PFSK-1 (cell line): ENCODE measurements around the gene MRPL4.

Experiments
- FOXP2 ChIP-seq: optimal IDR thresholded peaks from 2 replicates; pipeline ENCODE3; 2011; ENCODE audit warnings: borderline replicate concordance, control low read depth, inconsistent platforms; ENCODE audit not compliant: insufficient read depth; ENCODE audit errors: extremely low read length, extremely low read depth
- POLR2AphosphoS5 ChIP-seq: IDR thresholded peaks from 2 replicates; pipeline ENCODE4 v1.6.1; 2012; ENCODE audit warnings: low read depth, mild to moderate bottlenecking, control low read depth, low read length, moderate library complexity
- SIN3A ChIP-seq: IDR thresholded peaks from 2 replicates; pipeline ENCODE4 v1.6.1; 2012; ENCODE audit warnings: mild to moderate bottlenecking, low read length, moderate library complexity, borderline replicate concordance; ENCODE audit not compliant: insufficient read depth
- TAF1 ChIP-seq: IDR thresholded peaks from 2 replicates; pipeline ENCODE4 v1.6.1; 2012; ENCODE audit warnings: low read length, control low read depth, borderline replicate concordance; ENCODE audit not compliant: insufficient read depth
- TF ChIP-seq, protein P1 (sequence below), 2 experiments: IDR thresholded peaks; 2 replicates each; pipeline versions ENCODE4 v1.6.1 to v1.8.0; 2011 to 2012; ENCODE audit warnings: low read depth in 2 of 2, low read length in 2 of 2, control low read depth in 1 of 2, inconsistent platforms in 1 of 2, mild to moderate bottlenecking in 1 of 2, moderate library complexity in 1 of 2; ENCODE audit not compliant: insufficient read depth in 1 of 2

The MRPL4 gene

GRCh38 chr19:10228920-10229319 lies 23.1 kb upstream of the MRPL4 start:
- TF ChIP-seq, protein P1, sequence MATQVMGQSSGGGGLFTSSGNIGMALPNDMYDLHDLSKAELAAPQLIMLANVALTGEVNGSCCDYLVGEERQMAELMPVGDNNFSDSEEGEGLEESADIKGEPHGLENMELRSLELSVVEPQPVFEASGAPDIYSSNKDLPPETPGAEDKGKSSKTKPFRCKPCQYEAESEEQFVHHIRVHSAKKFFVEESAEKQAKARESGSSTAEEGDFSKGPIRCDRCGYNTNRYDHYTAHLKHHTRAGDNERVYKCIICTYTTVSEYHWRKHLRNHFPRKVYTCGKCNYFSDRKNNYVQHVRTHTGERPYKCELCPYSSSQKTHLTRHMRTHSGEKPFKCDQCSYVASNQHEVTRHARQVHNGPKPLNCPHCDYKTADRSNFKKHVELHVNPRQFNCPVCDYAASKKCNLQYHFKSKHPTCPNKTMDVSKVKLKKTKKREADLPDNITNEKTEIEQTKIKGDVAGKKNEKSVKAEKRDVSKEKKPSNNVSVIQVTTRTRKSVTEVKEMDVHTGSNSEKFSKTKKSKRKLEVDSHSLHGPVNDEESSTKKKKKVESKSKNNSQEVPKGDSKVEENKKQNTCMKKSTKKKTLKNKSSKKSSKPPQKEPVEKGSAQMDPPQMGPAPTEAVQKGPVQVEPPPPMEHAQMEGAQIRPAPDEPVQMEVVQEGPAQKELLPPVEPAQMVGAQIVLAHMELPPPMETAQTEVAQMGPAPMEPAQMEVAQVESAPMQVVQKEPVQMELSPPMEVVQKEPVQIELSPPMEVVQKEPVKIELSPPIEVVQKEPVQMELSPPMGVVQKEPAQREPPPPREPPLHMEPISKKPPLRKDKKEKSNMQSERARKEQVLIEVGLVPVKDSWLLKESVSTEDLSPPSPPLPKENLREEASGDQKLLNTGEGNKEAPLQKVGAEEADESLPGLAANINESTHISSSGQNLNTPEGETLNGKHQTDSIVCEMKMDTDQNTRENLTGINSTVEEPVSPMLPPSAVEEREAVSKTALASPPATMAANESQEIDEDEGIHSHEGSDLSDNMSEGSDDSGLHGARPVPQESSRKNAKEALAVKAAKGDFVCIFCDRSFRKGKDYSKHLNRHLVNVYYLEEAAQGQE (IDR thresholded peaks at IDR 0.05; ENCODE audit: insufficient read depth in 1 of 2, low read depth in 2 of 2, low read length in 2 of 2) = no peak
- TF ChIP-seq FOXP2 (no peak), POLR2AphosphoS5 (no peak), SIN3A (no peak), TAF1 (no peak)

GRCh38 chr19:10230173-10230860 lies 21.7 kb upstream of the MRPL4 start:
- TF ChIP-seq SIN3A (no peak), POLR2AphosphoS5 (no peak), TAF1 (no peak), FOXP2 (no peak)
- TF ChIP-seq, protein P1 (IDR thresholded peaks at IDR 0.05; ENCODE audit: insufficient read depth in 1 of 2, low read depth in 2 of 2, low read length in 2 of 2) = no peak

GRCh38 chr19:10230861-10231611 lies 21.0 kb upstream of the MRPL4 start, which contains the start of gene S1PR2:
S1PR2 (minus strand) TSS chr19:10231331; CDS start chr19:10224905, 6,426 bp downstream.
- TF ChIP-seq, protein P1 (IDR thresholded peaks at IDR 0.05; ENCODE audit: insufficient read depth in 1 of 2, low read depth in 2 of 2, low read length in 2 of 2) = 0 out of 4 replicates have a peak, but pooled peaks of 1 of the 2 experiments have one; percentile 13
- peak; percentile 63 for TF ChIP-seq POLR2AphosphoS5
- no peak for TF ChIP-seq FOXP2
- TF ChIP-seq TAF1 = no peak
- TF ChIP-seq SIN3A = peak; percentile 61; the same call in 1 of the 2 replicates

DNA sequence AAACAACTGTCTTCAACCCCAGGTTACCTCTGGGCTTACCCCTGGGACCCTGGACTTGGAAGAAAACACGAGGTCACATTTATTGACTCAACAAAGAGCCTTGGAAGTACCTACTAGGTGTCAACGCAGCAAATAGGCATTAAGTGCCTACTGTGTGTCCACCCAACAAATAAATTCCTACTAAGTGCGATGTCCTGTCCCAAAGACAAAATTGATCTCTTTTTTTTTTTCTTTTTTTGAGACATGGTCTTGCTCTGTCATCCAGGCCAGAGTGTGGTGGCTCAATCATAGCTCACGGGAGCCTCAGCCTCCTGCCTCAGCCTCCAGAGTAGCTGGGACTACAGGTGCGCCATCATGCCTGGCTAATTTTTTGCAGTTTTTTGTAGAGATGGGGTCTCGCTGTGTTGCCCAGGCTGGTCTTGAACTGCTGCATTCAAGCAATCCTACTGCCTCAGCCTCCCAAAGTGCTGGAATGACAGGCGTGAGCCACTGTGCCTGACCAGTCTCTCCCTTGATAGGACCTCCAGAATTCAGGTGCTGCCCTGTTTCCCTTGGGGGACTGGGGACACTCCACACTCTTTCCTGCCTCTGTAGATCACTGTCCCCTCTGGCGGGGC lies 20.3 kb upstream of the MRPL4 start:
- TF ChIP-seq SIN3A = no peak
- TF ChIP-seq TAF1 = no peak
- TF ChIP-seq, protein P1 (IDR thresholded peaks at IDR 0.05; ENCODE audit: insufficient read depth in 1 of 2, low read depth in 2 of 2, low read length in 2 of 2) = no peak
- TF ChIP-seq POLR2AphosphoS5 = no peak
- TF ChIP-seq FOXP2 = no peak
